Measurements from ENCODE around the gene MDN1.

DNA sequence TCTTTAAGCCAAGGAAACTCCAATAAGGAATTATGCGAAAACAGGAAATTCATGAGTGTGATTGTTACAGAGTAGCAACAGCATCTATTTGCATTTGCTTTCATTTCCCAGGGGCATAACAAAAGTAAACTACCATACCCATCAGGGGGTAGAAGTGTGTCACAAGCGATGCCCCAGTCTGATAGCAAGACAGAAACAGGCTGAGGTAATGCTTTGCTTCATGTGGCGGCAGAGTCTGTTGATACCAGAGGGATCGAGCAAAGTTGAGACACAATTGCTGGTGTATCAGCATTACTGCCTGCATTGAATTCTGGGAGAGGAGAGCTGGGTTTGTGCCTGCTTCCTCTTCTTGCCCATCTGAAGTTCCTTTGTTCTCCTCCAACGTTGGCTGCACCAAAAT, 129.9 kb downstream of the MDN1 start:
- TF ChIP-seq, protein P1, sequence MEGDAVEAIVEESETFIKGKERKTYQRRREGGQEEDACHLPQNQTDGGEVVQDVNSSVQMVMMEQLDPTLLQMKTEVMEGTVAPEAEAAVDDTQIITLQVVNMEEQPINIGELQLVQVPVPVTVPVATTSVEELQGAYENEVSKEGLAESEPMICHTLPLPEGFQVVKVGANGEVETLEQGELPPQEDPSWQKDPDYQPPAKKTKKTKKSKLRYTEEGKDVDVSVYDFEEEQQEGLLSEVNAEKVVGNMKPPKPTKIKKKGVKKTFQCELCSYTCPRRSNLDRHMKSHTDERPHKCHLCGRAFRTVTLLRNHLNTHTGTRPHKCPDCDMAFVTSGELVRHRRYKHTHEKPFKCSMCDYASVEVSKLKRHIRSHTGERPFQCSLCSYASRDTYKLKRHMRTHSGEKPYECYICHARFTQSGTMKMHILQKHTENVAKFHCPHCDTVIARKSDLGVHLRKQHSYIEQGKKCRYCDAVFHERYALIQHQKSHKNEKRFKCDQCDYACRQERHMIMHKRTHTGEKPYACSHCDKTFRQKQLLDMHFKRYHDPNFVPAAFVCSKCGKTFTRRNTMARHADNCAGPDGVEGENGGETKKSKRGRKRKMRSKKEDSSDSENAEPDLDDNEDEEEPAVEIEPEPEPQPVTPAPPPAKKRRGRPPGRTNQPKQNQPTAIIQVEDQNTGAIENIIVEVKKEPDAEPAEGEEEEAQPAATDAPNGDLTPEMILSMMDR (IDR thresholded peaks at IDR 0.05) = no peak
- no peak for TF ChIP-seq POLR2A (IDR thresholded peaks at IDR 0.05)

Measured in uterus (tissue), 2 donors.